Stimulated activated naive CD4-positive, alpha-beta T cell treated with Interleukin-2 at 50 U/mL for 16 hours (primary cell): ENCODE measurements around the gene FXYD2.

Source experiments
- DNase-seq: peaks from one replicate; lab custom pipeline; 2025; lab: John Stamatoyannopoulos, UW

The FXYD2 gene

DNA sequence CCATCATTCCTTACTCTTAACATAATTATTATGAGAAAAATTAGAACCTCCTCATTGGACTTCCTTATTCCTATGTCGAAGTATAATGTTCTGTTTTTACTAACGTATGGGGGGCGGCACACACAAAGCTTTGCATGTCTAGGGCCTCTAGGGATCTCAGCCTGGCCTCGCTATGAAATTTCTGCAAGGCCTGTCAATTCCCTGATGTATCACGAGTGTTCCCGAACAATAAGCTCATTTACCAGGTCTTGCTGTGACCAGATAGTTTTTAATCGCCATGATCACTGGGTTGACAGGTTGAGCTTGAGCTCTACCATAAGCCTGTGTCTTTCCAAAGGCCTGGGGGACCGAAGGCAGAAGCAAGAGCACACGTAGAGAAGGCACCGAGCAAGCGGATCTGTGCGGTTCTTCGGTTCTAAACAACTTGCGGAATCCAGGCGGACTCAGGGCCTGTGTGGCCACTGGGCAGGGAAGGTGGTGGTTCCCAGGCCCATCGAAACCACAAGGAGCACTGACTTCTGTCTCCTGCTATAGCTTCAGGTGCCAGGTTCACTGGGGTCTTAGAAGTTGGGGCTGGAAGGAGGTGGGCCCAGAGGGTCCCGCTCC, 10.4 kb upstream of the FXYD2 start:
- no peak for DNase-seq

GRCh38 chr11:117834068-117834810, 9.7 kb upstream of the FXYD2 start:
- no peak for DNase-seq

GRCh38 chr11:117833401-117833891, 8.9 kb upstream of the FXYD2 start:
- no peak for DNase-seq

DNA sequence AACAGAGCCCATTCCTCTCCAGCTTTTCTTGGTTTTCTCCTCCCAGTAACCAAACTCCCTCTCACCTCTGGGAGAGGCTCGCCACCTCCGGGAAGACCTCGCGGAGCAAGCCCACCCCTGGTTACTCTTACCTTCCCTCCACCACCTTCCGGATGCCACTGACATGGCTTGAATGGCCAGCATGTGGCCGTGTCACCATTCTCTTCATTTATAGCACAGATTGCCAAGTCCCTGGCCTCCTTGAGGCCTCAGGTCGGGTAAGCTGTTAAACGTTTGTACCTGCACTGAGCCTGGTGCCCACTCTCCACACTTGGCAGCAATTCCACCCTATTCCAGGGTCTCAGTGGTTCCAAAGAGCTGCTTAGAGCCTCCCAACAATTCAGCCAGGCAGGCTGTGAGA, 8.0 kb upstream of the FXYD2 start:
- DNase-seq = no peak

DNA sequence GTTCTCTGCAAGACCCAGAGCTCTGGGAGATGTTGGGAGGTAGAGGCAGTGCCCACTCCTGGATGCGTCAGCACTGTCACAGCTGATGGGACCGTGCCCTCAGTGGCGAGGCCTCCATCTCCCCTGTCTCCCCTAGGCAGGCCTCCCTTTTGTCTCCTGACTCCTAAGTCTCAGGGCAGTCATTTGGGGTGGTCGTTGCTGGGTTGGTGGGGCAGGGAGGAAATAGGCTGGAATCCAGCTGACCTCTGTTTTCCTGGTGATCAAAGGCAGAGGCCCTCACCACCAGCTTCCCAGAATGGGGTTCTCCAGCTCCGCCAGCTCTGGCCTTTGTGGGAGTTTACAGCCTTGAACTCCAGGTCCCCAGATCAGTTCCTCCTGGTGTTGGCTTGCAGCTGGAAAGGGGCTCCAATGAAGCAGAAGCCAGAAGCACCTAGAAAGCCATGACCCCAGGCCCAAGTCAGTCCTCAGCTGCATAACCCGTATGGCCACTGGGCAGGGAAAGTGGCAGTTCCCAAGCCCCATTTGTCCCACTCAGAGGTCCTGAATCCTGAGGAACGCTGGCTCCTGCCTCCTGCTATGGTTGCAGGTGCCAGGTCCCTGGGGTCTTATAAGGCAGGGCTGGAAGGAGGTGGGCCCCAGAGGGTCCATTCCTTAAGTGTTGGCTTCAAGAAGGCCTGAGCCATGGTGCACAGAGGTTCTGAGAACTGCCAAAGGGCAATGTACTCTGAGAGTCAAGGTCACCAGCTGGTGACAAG, 7.3 kb upstream of the FXYD2 start:
- DNase-seq = no peak

DNA sequence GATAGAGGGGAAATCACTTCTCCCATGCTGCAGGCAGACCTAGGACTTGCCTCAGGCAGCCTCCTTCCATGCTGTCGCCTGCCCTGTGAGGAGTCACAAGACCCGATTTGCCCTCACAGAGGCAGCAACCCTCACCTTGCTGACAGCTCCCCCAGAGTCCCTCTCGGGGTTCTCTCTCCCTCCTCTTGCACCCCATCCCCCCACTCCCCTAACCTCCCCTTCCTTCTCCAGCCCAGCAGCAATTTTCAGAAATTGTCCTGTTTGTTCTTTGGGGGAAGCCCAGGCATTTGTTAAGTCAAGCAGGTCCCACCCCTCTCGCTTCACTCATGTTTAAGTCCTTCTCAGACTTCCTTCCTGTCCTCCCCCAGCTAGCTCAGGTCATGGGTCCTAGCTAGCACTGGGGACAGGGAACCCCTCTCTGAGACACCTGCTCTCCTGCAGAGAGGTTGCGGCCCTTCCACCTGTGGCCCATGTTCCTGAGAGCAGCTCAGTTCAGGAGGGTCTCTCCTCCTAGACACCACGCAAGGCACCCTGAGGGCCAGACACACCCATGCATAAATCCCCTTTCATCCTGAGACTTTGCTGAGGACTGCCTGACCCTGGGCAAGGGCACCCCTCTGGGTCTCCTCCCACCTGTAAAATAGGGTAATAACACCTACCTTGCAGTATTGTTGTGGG, 6.3 kb upstream of the FXYD2 start:
- DNase-seq = no peak

DNA sequence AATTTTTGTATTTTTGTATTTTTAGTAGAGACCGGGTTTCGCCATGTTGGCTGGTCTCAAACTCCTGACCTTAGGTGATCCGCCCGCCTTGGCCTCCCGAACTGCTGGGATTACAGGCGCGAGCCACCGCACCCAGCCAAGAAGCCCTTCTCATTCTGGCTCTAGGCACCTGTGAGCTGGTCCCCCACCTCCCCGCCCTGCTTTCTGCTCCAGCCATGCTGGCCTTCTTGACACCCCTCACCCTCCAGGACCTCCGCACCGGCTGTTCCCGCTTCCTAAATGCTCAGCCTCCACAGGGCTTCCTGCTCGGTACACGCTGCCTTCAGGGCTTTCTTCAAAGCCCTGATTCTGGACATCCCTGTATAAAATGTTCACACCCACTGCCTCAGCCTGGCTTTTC, 5.5 kb upstream of the FXYD2 start:
- DNase-seq = no peak

DNA sequence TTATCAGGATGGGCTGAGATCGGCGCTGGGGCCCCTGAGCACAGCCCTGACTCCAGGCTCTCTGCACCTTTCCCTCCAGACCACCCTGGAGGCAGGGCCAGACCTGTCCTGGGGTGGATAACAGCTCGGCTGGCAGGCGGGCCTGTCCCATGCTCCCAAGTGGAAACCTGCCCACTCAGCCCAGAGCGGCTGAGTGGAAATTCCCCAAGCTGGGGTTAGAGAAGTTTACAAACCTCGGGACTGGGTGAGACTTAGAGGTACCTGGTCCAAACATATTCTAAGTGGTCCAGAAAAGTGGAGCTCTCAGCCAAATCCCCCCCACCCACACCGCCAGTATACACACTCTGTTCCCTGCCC, 4.8 kb upstream of the FXYD2 start:
- DNase-seq = no peak

DNA sequence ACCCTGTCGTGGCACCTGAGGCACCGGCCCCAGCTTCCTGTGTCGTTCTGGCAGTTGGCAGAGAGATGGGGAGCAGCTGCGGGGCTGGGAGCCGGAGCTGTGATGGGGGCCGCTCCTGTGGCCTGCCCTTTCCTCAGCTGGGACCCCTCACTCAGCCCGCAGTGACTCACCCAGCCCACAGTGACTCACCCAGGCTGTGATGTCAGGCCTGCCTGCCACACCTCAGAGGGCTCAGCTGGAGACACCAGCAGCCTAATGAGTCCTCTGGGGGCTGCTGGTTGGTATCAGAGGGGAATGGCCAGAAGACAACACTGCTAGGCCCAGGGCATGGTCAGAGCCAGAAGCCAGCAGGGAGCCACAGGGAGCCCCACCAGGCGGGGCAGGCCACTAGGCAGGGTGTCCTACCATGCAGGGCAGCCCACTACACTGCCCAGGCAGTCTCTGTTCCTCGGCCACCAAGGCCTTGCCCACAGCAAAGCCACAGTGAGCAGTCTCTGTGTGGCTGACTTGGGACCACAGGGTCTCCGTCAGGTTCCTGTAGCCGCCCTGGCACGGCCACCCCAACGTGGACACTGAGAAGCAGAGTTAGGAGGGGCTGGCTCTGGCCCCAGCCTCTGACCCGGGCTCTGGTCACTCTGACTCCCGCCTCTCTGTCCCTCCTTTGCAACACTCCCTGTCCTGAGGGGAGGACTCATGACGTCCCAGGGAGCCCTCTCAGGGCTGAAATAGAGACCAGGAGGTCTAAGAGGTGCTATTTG, 4.2 kb upstream of the FXYD2 start:
- peak; percentile 75 for DNase-seq

DNA sequence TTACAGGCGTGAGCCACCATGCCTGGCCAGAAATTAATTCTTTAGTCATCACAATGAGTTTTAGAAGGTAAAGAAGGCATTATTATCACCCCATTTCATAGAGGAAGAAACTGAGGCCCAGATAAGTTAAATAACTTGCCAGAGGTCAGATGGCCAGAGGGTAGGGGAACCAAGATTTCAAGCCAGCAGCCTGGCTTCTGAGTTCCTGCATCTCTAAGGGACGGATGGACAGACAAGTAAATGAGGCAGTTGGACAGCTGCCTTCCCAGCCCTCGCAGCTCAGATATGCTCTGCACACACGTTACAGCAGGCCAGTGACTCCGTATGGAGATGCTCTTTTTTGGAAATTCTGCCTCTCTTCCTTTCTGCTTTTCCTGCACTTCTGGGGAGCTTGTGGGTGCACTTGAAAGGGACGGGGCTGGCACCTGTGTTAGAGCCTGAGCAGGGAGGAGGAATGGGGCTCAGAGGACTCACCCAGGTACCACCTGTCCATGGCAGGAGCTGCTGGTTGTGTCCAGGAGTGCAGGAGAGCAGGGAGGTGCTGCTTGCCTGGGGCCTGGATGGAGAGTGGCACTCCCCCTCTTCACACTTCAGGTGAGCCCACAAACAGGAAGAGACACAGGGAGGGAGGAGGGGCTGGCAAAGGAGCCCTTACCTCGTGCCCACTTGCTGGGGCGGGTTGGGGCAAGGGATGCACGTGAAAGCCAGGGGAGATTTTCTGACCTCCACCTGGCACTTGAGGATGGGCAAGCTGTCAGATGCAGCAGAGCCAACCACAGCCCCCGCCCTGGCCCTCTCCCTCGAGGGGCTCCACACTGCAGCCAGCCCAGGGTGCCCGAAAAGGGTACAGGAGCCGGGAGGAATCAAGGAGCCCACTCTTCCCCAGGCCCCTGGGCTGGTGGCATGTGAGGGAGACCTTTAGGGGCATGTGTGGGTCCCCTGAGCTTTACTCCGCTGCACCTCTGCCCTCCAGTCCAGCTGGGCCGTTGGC, 3.3 kb upstream of the FXYD2 start:
- DNase-seq = no peak

DNA sequence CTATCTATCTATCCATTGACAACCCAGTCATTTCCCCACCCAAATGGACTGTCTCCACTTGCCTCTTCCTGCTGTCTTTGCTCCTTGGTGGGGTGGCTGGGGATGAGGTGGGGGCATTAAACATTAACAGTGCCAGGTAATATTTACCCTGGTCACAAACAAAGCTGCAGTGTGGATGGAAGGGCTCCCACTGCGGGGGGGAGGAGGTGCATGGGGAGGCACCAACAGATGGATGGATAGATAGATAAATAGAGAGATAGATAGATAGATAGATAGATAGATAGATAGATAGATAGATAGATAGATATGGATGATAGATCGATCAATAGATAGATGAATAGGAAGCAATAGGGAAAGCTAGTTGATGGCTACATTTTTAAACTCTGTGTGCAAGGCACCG, 2.3 kb upstream of the FXYD2 start:
- DNase-seq = no peak

DNA sequence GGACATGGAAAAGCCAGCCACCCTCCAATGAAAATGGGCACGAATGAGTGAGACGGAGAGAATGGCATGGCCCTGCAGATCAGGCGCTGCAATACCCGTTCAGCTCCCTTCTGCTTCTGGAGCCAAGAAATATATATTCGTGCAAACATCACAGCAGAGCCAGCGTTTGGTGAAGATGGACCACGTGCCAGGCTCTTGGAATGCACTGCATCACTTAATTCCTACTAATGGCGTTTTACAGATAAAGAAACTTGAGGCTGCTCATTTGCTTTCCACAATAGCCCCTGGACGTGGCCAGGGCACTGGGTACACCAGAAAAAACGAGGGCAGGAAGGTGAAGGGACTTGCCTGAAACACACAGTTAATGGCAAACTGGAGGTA, 1.6 kb upstream of the FXYD2 start:
- DNase-seq = no peak

- DNase-seq = no peak
Measured at GRCh38 chr11:117825538-117826189, 1.1 kb upstream of the FXYD2 start.

DNA sequence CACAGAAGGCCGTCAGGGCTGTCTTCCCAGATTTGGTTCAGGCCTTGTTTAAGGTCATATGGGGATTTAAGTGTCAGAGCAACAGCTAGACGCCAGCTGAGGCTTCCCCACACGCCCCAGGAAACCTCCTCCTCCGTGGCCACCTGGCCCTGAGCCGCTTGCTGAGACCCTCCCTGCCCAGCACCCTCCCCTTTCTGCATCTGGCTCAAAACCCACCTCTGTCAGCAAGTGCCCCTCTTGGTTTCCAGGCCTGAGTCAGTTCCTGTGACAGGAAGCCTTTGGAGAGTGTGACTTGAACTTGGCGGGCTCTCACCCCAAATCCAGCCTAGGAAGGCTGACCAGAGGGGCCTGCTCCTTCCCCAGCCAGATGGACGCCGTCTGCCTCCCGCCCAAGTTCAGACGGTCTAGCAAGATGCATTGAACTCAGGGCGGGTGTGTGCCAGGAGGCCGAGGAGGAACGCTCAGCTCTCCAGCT, 561 bp downstream of the FXYD2 start:
- DNase-seq = no peak

DNA sequence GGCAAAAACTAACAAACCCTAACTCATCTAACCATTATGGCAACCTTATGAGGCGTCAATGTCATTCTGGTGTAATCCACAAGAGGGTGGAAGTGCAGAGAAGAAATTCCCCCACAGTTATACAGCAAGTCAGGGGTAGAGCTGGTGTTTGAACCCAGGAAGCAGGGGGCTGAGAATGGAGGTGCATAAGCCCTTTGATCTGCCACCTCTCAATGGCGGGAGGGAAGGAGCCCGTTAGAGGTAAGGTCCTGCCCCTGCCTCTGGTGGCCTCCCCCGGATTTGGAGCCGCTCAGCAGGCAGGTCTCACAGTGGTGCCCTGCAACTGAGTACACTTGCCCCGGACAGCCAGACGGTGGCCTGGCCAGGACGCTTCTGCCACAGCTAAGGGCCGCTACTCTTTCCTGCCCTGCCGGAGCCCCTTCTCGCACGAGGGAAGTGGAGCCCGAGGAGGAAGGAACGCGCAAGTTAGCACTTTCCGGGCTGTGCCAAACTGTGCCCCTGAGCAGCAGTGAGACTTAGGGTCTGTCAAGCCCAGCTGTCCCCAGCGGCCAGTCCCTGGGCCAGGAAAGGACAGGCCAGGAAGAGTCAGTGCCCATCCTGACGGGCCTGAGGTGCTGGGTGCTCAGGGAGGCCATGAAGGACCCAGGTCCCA, 1.1 kb downstream of the FXYD2 start:
- no peak for DNase-seq

DNA sequence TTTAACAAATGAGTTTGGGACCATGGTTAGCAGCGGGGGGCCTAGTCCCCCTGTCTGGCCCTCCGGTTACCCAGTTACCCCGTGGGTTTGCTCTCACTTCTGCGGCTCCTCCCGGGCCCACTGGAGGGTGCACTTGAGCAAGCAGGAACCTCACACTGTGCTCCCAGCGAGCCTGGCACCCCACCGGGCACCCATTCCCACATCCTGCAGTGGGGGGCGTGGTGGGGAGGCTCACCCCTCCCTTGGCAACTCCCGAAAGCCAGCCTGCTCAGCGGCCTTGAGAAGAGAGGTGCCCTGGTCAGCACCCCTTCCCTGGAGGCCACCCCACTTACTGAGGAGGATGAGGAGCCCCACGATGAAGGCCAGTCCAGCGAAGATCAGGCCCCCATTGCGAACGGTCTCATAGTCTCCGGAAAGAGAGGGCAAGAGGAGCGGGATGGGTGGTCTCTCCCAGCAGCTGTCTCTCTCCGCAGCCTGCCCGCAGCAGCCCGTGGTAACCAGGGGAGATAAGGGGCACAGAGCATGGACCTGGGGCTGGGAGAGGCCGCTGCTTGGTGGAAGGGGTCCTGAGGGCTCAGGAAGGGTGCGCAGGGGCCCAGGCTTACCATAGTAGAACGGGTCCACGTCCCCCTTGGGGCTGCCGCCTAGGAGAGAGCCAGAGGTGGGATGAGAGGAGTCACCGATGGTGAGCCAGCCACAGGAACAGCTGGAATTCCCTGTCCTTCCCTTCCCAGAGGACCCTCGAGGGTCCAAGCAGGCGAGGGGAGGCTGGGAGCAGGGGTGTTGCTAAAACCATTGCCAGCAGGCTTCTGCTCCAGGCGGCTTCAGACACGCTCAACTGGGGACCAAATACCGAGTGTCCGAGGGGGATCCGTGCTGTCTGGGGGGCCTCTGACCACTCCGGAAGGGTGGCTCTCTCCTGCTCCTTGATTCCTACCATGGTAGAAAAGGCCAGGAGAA, 2.2 kb downstream of the FXYD2 start:
- peak; percentile 40 for DNase-seq

- no peak for DNase-seq
Measured at GRCh38 chr11:117821431-117821830, 3.1 kb downstream of the FXYD2 start.

- DNase-seq = no peak
Measured at GRCh38 chr11:117820516-117820915, 4.0 kb downstream of the FXYD2 start.
